HG03571 (cell line): ENCODE results near the gene WDR55.
"Not testable (repeated sequence)": the region's sequence is repeated elsewhere in the genome, so short reads cannot be mapped to it uniquely, and the experiment has no call there.

Experiments used
- ATAC-seq: cut with Tn5 transposase; IDR thresholded peaks from one replicate; pipeline ENCODE4 v1.9.1; 2021; ENCODE audit not compliant: unreplicated experiment

Gene WDR55

DNA sequence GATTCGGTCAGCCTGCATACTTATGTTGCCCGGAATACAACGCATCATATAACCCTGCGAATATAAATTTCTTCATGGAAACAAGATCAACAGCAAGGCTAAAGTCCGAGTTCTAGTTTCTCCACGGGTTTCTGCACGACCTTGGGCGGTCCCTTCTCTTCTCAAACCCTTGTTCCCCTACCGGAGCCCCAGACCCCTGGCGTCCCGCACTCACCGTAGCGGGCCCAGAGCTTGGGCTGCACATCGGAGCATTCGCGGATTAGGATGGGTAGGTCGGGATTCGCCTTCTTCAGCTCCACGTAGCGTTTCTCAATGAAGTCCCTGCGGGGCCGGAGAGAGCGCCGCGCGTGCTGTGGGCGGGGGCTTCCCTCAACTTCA lies 17.7 kb upstream of the WDR55 start:
- ATAC-seq, result peak; percentile 20

DNA sequence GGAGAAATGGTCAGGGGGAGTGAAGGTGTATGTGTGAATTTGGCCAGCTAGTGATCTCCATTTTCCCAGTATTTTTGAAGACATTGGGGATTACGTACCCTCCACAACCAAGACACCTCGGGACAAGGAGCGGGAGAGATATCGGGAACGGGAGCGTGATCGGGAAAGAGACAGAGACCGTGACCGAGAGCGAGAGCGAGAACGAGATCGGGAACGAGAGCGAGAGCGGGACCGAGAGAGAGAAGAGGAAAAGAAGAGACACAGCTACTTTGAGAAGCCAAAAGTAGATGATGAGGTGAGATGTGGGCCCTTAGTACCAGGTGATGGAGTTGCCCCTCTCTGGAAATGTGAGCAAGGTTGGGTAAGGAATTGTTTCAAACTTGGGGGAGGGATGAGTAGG lies 5.8 kb upstream of the WDR55 start:
- ATAC-seq, result no peak

DNA sequence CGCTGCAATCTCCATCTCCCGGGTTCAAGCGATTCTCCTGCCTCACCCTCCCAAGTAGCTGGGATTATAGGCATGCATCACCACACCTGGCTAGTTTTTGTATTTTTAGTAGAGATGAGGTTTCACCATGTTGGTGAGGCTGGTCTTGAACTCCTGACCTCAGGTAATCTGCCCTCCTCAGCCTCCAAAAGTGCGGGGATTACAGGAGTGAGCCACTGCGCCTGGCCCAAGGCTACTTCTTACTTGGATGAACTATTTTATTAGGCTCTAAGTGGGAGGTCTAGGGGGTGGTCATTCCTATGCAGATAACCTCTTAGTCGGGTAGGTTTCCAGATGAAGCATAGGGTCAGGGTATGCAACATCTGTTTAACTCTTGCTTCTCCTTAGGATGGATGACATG lies 4.3 kb upstream of the WDR55 start:
- ATAC-seq, result not testable (repeated sequence)

DNA sequence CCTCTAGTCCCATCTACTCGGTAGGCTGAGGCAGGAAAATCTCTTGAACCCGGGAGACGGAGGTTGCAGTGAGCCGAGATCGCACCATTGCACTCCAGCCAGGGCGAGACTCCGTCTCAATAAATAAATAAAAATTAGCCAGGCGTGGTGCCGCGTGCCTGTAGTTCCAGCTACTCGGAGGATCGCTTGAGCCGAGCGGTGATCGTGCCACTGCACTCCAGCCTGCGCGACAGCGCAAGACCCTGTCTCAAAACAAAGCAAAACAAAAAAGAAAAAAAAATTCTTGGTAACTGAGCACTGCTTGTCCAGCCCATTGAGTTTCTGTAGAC lies 710 bp upstream of the WDR55 start:
- ATAC-seq, result no peak

DNA sequence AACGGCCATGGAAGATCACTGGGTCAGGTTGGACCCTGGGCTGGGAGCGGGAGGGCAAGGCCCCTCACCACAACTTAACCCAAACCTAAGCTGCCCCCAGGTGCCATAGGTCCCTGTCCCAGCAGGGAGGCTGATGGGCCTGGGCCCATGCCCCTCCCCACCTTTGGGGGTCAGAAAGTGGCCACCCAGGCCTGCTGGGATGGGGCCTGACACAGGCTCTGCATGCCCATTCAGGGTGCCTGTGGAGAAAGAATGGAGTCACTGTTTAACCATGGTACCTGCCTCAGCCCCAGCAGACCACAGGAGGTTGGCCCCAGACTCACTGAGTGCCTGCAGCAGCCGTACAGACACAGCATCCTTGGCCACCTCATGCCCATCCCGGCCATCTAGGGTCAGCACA lies 6.3 kb downstream of the WDR55 start:
- ATAC-seq, result not testable (repeated sequence)

- ATAC-seq, result no peak
Measured at GRCh38 chr5:140671472-140672125, 6.9 kb downstream of the WDR55 start.

GRCh38 chr5:140672455-140673186 lies 7.9 kb downstream of the WDR55 start:
- ATAC-seq, result no peak

GRCh38 chr5:140673187-140673976 lies 8.7 kb downstream of the WDR55 start, which contains the start of gene DND1:
Gene DND1, minus strand, starts transcription at chr5:140673576. Its CDS starts 34 bp downstream, at chr5:140673542.
- no peak for ATAC-seq

DNA sequence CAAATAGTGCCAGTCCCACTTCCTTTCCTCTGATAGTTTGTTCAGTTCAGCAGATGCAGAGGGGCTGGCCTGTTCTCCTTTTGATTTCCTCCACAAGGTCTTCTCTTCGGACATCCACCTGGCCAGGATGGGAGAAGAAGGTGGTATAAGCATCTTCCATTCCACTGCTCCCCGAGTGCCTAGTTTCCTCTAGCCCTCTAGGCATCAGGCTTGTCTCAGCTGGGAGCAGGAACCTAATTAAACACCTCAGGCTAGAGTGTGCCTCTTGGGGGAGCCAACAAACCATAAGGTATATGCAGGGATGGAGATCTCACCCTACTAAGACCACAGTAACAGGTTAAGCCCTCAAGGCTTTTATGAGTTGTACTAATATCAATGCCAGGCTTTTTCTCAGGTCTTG lies 9.5 kb downstream of the WDR55 start:
- no peak for ATAC-seq

GRCh38 chr5:140674629-140675028 lies 9.9 kb downstream of the WDR55 start:
- no peak for ATAC-seq

DNA sequence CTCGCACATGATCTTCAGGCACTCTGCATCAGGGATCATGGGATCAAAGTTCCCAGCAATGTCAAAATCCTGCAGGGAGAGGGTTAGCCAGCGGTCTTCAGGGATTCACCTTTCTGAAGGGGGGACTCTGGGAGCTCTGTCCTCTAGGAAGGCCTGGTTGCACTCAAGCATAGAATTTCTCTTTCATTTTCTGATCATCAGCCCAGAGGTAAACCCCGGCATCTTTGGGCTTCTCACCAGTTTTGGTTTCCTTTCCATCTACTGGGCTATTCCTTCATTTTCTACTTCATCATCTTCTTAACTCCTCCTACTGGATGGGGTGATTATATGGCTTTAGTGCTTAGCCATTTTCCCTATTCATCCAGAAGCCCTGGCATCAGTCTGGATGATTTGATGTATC lies 13.2 kb downstream of the WDR55 start:
- ATAC-seq, result peak; percentile 46

- no peak for ATAC-seq
Measured at GRCh38 chr5:140678993-140679392, 14.3 kb downstream of the WDR55 start.

DNA sequence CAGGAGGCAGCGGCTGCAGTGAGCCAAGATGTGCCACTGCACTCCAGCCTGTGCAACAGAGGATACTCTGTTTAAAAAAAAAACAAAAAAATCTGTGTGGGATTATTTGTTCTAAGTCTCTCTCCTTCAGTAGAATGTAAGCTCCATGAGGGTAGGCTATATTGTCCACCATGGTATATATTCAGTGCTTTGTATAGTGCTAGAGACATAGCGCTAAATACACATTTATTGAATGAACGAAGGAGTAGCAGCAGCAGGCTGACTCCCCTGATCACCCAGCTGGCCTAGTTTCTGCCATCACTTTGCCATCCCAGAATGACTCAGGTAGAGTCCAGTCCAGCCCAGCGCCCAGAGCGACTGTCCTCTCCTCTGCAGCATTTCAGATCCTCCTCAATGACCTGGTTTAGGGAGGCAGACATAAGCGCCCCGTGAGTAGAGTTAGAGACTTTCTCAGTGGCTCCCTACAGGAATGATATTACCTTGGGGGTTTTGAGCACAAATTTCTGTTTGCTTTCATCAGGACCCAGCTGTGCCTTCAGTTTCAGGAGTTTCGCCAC lies 25.8 kb downstream of the WDR55 start:
- ATAC-seq, result peak; percentile 3

- peak; percentile 96 for ATAC-seq
Measured at GRCh38 chr5:140690941-140691924, 26.5 kb downstream of the WDR55 start, which contains the start of the genes HARS1 and HARS2. Gene HARS1, minus strand, starts transcription at chr5:140691370. Its CDS starts 66 bp downstream, at chr5:140691304. Gene HARS2, plus strand, starts transcription at chr5:140691455. Its CDS starts 194 bp downstream, at chr5:140691649.

DNA sequence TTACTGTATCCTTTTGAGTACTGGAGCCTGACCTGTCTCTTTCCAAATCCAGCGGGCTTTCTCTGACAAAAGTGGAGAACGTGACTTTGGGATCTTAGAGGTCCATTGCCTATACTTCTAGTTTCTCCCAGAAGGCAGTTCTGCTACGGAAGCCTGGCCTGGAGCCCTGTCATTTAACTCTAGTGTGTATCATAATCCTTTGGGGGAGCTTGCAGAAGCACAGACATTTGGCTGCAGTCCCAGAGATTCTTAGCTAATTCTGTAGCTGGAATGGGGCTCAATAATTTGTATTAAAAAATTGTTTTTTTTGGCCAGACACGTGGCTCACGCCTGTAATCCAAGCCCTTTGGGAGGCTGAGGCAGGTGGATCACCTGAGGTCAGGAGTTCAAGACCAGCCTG lies 29.6 kb downstream of the WDR55 start:
- no peak for ATAC-seq

GRCh38 chr5:140696891-140697492 lies 32.3 kb downstream of the WDR55 start:
- no peak for ATAC-seq

- peak; percentile 95 for ATAC-seq
Measured at GRCh38 chr5:140700177-140701144, 35.8 kb downstream of the WDR55 start, which contains the start of gene ZMAT2. Gene ZMAT2, plus strand, starts transcription at chr5:140700447. Its CDS starts 14 bp downstream, at chr5:140700461.

DNA sequence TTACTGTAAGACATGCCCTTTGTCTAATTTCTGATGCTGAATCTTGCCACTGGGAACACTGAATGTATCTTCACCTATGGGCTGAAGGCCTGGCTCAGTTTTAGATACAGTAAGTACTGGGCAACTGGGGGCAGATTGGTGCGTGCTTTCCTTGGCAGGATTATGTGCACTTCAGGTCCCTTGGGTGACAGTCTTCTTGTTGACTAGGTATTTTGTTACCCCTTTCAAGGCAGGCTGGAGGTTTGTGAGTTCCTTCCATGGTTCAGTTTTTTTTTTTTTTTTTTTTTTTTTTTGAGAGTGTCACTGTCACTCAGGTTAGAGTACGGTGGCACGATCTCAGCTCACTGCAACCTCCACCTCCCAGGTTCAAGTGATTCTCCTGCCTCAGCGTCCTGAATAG lies 43.1 kb downstream of the WDR55 start:
- ATAC-seq, result no peak

DNA sequence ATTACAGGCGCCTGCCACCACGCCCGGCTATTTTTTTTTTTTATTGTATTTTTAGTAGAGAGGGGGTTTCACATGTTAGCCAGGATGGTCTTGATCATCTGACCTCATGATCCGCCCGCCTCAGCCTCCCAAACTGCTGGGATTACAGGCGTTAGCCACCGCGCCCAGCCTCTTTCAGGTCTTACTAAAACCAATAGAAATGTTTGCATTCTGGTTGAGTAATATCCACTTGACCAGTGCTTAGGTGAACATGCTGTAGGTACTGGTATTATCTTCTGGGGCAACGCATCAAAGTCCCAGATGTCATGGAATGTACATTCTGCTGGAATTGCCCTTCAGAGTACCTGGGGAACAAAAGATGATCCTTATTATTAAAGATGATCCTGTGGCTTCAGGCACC lies 44.1 kb downstream of the WDR55 start:
- not testable (repeated sequence) for ATAC-seq
